HG03108 (cell line): ENCODE results near the gene FLT3.
"Not testable (repeated sequence)": the region's sequence is repeated elsewhere in the genome, so short reads cannot be mapped to it uniquely, and the experiment has no call there.

ENCODE experiments used
- ATAC-seq: cut with Tn5 transposase; IDR thresholded peaks from one replicate; pipeline ENCODE4 v1.9.1; 2021; ENCODE audit warnings: moderate library complexity; ENCODE audit not compliant: unreplicated experiment

Gene FLT3

GRCh38 chr13:27975564-27976361 is 124.6 kb downstream of the FLT3 start:
- no peak for ATAC-seq

DNA sequence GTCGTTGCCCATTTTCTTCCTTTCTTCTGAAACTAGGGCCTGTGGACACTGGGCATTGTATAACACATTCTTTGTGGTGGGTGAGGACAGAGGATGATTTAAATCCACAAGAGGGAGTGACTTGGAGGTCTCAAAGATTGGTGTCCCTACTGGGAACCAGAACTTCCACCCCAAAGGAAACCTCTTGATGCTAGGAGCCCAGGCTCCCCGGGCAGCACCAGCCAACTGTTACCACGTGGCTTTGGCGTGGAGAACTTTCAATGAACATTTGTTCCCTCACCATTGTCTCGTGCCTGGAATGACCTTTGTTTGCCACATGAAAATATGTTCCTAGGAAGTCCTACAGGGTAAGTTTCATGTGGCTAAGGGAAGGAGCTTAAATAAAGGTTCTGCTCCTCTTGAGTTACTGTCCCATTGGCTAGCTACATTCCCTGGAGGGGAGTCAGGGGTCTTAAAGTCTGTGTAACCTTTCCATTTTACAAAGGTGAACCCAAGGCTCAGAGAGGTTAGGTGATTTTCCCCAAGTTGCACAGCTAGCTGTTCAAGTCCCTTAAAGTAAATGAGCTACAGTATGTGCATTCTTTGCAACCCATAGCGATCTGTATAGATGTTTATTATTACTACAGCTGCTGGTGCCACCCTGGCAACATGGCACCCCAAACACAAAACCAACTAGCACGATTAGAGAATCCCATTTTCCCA is 126.3 kb downstream of the FLT3 start:
- no peak for ATAC-seq

GRCh38 chr13:27973291-27973690 is 127.1 kb downstream of the FLT3 start:
- ATAC-seq = no peak

DNA sequence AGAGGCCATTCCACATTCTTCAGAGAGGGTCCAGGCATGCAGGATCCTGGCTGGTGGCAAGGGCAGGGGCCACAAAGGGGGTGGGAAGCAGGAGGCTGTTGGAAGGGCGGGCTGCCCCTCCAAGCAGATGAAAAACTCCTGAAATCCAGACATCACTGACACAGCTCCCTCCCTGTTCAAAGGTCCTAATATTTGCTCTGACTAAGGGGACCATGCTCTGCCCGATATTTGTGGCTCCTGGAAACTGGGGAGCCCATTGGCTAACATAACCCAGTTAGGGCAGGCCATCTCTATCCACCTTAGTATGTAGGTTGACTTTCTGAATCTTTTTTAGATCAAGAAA is 127.9 kb downstream of the FLT3 start:
- no peak for ATAC-seq

- ATAC-seq = no peak
These were observed 128.4 kb downstream of the FLT3 start for GRCh38 chr13:27971776-27972477.

- ATAC-seq = no peak
These were observed 129.1 kb downstream of the FLT3 start for GRCh38 chr13:27971236-27971645.

- ATAC-seq = no peak
These were observed 129.8 kb downstream of the FLT3 start for GRCh38 chr13:27970382-27971235.

- ATAC-seq = no peak
These were observed 130.5 kb downstream of the FLT3 start for GRCh38 chr13:27969866-27970229.

DNA sequence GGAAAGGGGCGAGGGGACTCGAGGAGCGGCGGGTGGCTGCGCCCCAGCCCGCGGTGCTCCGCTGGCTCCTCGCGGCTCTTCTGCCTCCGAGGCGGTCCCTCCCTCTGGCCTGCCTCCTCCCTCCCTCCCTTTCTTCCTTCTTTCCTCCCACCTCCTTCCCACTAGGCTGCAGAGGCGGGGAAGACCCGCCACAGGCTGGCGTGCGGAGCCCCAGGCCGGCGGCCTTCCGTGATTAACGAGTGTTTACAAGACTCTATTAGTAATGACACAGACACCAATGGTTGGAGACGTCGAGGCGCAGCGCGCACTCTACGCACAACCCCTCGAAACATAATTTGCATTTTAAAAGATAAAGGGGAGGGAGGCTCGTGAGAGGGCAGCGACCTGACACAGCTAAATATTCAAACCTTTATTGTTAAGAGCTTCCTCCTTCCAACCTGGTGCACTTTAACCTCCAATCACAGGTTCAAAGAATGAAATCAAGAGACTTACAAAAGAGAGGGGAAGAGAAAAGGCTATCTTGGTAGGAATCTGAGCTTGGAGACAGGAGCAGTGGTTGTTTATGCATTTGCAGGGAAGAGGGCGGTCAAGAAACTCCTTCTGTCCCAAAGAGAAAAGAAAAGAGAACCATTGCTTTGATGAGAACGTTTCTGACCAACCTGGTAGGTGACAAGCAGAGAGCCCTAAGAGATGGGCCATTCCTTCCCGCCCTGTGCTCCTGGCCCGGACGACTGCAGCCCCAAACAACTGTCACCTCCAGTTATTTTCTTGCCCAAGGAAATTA is 131.1 kb downstream of the FLT3 start, which contains the start of gene CDX2:
Gene CDX2, minus strand, starts transcription at position 234 of the 784 bp plus-strand sequence. CDS start 309 bp downstream, outside the sequence.
- no peak for ATAC-seq

- no peak for ATAC-seq
These were observed 131.9 kb downstream of the FLT3 start for GRCh38 chr13:27968316-27969081.

GRCh38 chr13:27967736-27968315 is 132.6 kb downstream of the FLT3 start:
- ATAC-seq = no peak

- no peak for ATAC-seq
These were observed 133.1 kb downstream of the FLT3 start for GRCh38 chr13:27967203-27967735.

GRCh38 chr13:27966641-27967202 is 133.7 kb downstream of the FLT3 start:
- no peak for ATAC-seq

DNA sequence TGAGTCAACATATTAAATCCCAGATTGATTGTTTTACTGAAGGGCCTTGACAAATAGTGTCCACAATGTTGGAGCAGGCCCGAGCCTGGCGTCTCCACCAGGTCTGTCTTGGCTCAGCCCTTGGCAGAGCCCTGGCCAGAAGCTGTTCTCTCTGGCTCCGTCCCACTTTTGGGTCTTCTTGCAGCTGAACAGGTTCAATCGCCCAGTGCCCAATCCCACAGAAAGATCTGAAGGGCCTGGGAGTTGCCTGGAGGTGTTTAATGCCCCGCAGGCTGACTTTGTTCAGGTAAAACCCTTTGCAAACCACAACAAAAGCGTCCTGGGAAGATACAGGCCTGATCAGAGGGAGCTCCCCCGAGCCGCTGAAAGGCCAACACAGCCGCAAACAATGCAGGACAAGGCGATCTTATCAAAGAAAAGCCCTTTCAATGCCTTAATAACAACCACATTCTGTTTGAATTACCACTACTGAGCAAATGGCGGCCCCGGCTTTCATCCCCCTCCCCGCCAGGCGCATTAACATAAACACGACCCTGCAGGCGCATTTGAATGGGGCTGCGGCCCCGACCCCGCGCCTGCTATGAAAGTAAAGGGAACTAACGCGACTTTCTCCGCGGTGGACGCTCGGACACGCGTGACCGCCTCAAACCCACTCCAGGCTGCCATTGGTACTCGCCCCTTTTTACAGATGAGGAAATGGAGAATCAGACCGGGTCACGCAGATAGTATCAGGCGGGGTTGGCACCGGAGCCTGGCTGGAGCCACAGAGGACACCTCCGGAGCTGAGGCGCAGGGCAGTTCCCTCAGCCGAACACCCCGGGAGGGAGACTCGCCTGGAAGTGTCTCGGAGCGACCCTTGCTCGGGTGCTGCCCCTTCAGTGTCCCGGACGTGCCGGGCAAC is 134.4 kb downstream of the FLT3 start:
- ATAC-seq = no peak

GRCh38 chr13:27965343-27965739 is 135.0 kb downstream of the FLT3 start:
- ATAC-seq = no peak

DNA sequence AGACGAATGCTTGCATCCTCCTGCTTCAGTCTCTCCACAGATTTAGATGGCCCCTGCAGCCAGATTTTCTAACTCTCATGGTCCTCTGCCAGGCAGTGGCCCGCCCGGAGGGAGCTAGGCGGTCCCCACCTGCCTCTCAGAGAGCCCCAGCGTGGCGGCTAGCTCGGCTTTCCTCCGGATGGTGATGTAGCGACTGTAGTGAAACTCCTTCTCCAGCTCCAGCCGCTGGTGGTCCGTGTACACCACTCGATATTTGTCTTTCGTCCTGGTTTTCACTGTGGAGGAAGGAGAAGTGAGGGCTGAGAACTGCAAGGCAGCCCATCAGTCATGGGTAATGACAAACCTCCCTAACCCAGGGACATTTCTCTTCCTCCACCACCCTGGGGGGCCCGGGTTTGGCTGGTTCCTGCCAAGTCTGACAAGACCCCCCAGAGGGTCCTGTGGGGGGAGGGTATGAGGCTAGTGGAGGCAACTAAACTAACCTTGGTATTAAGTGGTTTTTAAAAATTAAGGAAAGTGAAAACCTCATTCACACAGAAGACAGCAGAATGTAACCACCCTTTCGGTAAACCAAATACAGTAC is 135.5 kb downstream of the FLT3 start:
- no peak for ATAC-seq

DNA sequence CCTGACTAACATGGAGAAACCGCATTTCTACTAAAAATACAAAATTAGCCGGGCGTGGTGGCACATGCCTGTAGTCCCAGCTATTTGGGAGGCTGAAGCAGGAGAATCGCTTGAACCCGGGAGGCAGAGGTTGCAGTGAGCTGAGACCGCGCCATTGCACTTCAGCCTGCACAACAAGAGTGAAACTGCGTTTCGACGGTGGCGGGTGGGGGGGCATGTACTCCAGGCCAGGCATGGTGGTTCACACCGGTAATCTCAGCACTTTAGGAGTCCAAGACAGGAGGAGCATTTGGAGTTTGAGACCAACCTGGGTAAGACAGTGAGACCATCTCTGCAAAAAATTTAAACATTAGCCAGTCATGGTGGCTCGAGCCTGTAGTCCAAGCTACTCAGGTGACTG is 136.2 kb downstream of the FLT3 start:
- not testable (repeated sequence) for ATAC-seq
